ENCODE results near the gene UBR1. TPM values are rescaled to one million over a fixed set of nuclear protein-coding genes. Genes with fewer than 3 reads are reported as not detected.

UBR1 gene
- total and polyA plus RNA-seq, 7 donors: 4.8 to 25.1 (median 20.4) TPM

- Histone ChIP-seq H3K36me3 (ENCODE audit: insufficient read depth in 1 of 2, low read depth in 1 of 2) (no peaks in the 10 kb centered on the region), H3K9me3 (no peaks in the 10 kb centered on the region), H3K27me3 (ENCODE audit: insufficient read depth in 3 of 3, low read length in 2 of 3) (no peaks in the 10 kb centered on the region), H3K4me3 (no peak overlapping the region), H3K27ac (no peak overlapping the region), H3K4me1 (peaks cover 31% of the 10 kb centered on the region)
- no peak for DNase-seq
- intact Hi-C loops (cut with DNase I): loop anchor here in 1 of 2 donors (5.0 kb wide), 1 partner anchor 58 kb away; no protein-coding TSS in a partner anchor
- TF ChIP-seq CTCF (IDR thresholded peaks at IDR 0.05): no peak
- 95 to 99% (median 96%) methylated on average over 3 of the region's 3 CpGs for WGBS, 3 donors
- ATAC-seq: no peak
Measured at GRCh38 chr15:42915654-42916315, 190.1 kb downstream of the UBR1 start.

GRCh38 chr15:42914728-42915497 is 190.9 kb downstream of the UBR1 start:
- Histone ChIP-seq H3K4me3 (no peak overlapping the region), H3K9me3 (no peaks in the 10 kb centered on the region), H3K36me3 (ENCODE audit: insufficient read depth in 1 of 2, low read depth in 1 of 2) (no peaks in the 10 kb centered on the region), H3K4me1 (peaks cover 34% of the 10 kb centered on the region), H3K27ac (no peak overlapping the region), H3K27me3 (ENCODE audit: insufficient read depth in 3 of 3, low read length in 2 of 3) (no peaks in the 10 kb centered on the region)
- ATAC-seq: no peak
- WGBS, 3 donors: 45 to 59% (median 48%) methylated on average over 5 of the region's 5 CpGs
- intact Hi-C loops (cut with DNase I): loop anchor here in 1 of 2 donors (5.0 kb wide), 1 partner anchor 58 kb away; no protein-coding TSS in a partner anchor
- no peak for TF ChIP-seq CTCF (IDR thresholded peaks at IDR 0.05)
- no peak for DNase-seq

GRCh38 chr15:42911058-42911592 is 194.7 kb downstream of the UBR1 start:
- DNase-seq: no peak
- WGBS, 3 donors: 45 to 64% (median 61%) methylated on average over 5 of the region's 5 CpGs
- Histone ChIP-seq H3K36me3 (ENCODE audit: insufficient read depth in 1 of 2, low read depth in 1 of 2) (no peaks in the 10 kb centered on the region), H3K27me3 (ENCODE audit: insufficient read depth in 3 of 3, low read length in 2 of 3) (no peaks in the 10 kb centered on the region), H3K4me1 (peaks cover 24% of the 10 kb centered on the region), H3K9me3 (no peaks in the 10 kb centered on the region), H3K27ac (no peak overlapping the region), H3K4me3 (no peak overlapping the region)
- intact Hi-C loops (cut with DNase I): no loop called here
- ATAC-seq: peak; percentile 58 to 92 (median 86)
- no peak for TF ChIP-seq CTCF (IDR thresholded peaks at IDR 0.05)

DNA sequence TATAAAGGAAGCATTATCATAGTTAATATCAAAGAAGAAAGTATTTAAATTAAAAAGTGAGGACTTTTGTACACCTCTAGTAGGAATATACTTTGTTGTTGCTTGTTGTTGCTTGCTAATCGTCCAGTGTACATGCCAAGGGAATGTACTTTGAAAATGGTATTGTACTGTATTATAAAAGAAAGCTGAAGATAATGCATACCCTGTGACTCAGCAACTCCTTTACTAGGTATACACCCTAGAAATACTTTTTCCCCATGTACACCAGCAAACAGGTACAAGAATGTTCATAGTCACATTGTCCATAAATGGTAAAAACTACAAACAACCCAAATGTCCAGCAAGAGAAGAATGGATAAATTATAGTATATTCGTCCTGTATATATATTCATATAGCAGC is 197.3 kb downstream of the UBR1 start:
- 63 to 71% (median 65%) methylated on average over 2 of the region's 2 CpGs for WGBS, 3 donors
- intact Hi-C loops (cut with DNase I): no loop called here
- Histone ChIP-seq H3K9me3 (no peaks in the 10 kb centered on the region), H3K4me1 (peaks cover 19% of the 10 kb centered on the region), H3K36me3 (ENCODE audit: insufficient read depth in 1 of 2, low read depth in 1 of 2) (no peaks in the 10 kb centered on the region), H3K27ac (no peak overlapping the region), H3K4me3 (no peak overlapping the region), H3K27me3 (ENCODE audit: insufficient read depth in 3 of 3, low read length in 2 of 3) (no peaks in the 10 kb centered on the region)
- ATAC-seq (no peak), DNase-seq (no peak)
- no peak for TF ChIP-seq CTCF (IDR thresholded peaks at IDR 0.05)
